ENCODE results near the gene CSNK1D. TPM values are rescaled to one million over a fixed set of nuclear protein-coding genes. Genes with fewer than 3 reads are reported as not detected.

The CSNK1D gene
- total RNA-seq, 1 experiment from 2014 or later, result 234 TPM

DNA sequence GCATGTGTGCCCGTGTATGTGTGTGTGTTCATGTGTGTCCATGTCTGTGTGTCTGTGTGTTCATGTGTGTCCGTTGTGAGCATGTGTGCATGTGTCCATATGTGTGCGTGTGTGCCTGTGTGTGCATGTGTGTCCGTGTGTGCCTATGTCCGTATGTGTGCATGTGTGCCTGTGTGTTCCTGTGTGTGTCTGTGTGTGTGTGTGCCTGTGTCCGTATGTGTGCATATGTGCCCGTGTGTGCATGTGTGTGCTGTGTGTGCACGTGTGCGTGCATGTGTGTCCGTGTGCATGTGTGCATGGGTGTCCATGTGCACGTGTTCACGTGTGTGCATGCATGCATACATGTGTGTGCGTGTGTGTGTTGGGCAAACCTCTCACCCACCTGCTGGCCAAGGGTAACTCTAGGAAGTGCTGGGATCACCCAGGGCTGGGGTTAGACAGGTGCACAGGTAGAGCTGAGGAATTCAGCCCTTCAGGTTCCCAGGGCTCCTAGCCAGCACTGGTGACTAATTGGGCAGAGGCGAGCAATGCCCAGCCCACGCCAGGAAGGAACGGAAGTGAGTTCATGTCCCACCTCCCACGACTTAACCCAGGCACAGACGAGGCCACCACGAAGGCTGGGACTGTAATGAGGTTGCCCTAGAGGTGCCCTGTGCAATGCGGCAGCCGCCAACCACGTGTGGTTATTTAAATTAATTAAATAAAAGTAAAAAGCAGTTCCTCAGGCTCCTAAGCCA, 8.2 kb upstream of the CSNK1D start:
- in situ Hi-C loops (cut with HindIII; ENCODE audit: low pct_unique_long_range_greater_than_20kb, low sequenced_read_pairs), result no loop called here
- ChIA-PET CTCF (no interaction called here), POLR2A (interaction anchor here (0.5 to 0.6 kb wide), 2 partner anchors 30 to 214 kb away, joined by 7 to 13 read pairs; no protein-coding TSS in a partner anchor)
- H3K27ac ChIP-seq (ENCODE audit: low read length), result peak overlapping the region; percentile 12
- H3K9me3 ChIP-seq (ENCODE audit: control insufficient read depth, insufficient read depth, low read depth, low read length), result no peaks in the 10 kb centered on the region
- H3K27me3 ChIP-seq (ENCODE audit: control insufficient read depth, insufficient read depth, low read length), result no peaks in the 10 kb centered on the region
- no TSS peak for BruUV-seq (replicated peaks)
- intact Hi-C loops (cut with micrococcal nuclease; ENCODE audit: unreplicated experiment), result no loop called here
- peaks cover 22% of the 10 kb centered on the region for H3K4me1 ChIP-seq (ENCODE audit: control insufficient read depth, insufficient read depth, low read length)
- no peak overlapping the region for H3K4me3 ChIP-seq (ENCODE audit: low read depth in 2 of 2, low read length in 2 of 2)
- peak; percentile 70 for ATAC-seq
- TF ChIP-seq, protein P1, sequence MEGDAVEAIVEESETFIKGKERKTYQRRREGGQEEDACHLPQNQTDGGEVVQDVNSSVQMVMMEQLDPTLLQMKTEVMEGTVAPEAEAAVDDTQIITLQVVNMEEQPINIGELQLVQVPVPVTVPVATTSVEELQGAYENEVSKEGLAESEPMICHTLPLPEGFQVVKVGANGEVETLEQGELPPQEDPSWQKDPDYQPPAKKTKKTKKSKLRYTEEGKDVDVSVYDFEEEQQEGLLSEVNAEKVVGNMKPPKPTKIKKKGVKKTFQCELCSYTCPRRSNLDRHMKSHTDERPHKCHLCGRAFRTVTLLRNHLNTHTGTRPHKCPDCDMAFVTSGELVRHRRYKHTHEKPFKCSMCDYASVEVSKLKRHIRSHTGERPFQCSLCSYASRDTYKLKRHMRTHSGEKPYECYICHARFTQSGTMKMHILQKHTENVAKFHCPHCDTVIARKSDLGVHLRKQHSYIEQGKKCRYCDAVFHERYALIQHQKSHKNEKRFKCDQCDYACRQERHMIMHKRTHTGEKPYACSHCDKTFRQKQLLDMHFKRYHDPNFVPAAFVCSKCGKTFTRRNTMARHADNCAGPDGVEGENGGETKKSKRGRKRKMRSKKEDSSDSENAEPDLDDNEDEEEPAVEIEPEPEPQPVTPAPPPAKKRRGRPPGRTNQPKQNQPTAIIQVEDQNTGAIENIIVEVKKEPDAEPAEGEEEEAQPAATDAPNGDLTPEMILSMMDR (IDR thresholded peaks at IDR 0.05), result no peak
- no peak for TF ChIP-seq TCF7L2 (IDR thresholded peaks at IDR 0.05; ENCODE audit: low read depth, low read length)
- TF ChIP-seq SIN3A (IDR thresholded peaks at IDR 0.05; ENCODE audit: borderline replicate concordance, insufficient read depth, low read depth, low read length), result no peak
- TF ChIP-seq, protein P2, sequence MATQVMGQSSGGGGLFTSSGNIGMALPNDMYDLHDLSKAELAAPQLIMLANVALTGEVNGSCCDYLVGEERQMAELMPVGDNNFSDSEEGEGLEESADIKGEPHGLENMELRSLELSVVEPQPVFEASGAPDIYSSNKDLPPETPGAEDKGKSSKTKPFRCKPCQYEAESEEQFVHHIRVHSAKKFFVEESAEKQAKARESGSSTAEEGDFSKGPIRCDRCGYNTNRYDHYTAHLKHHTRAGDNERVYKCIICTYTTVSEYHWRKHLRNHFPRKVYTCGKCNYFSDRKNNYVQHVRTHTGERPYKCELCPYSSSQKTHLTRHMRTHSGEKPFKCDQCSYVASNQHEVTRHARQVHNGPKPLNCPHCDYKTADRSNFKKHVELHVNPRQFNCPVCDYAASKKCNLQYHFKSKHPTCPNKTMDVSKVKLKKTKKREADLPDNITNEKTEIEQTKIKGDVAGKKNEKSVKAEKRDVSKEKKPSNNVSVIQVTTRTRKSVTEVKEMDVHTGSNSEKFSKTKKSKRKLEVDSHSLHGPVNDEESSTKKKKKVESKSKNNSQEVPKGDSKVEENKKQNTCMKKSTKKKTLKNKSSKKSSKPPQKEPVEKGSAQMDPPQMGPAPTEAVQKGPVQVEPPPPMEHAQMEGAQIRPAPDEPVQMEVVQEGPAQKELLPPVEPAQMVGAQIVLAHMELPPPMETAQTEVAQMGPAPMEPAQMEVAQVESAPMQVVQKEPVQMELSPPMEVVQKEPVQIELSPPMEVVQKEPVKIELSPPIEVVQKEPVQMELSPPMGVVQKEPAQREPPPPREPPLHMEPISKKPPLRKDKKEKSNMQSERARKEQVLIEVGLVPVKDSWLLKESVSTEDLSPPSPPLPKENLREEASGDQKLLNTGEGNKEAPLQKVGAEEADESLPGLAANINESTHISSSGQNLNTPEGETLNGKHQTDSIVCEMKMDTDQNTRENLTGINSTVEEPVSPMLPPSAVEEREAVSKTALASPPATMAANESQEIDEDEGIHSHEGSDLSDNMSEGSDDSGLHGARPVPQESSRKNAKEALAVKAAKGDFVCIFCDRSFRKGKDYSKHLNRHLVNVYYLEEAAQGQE (IDR thresholded peaks at IDR 0.05; ENCODE audit: insufficient read depth in 1 of 2, low read depth in 2 of 2, low read length in 1 of 2), result no peak
- TF ChIP-seq POLR2AphosphoS5 (IDR thresholded peaks at IDR 0.05; ENCODE audit: low read depth, low read length), result no peak
- no peak for DNase-seq (ENCODE audit: low read depth, low spot score)
- H3K36me3 ChIP-seq (ENCODE audit: control insufficient read depth, insufficient read depth, low read length), result no peaks in the 10 kb centered on the region

DNA sequence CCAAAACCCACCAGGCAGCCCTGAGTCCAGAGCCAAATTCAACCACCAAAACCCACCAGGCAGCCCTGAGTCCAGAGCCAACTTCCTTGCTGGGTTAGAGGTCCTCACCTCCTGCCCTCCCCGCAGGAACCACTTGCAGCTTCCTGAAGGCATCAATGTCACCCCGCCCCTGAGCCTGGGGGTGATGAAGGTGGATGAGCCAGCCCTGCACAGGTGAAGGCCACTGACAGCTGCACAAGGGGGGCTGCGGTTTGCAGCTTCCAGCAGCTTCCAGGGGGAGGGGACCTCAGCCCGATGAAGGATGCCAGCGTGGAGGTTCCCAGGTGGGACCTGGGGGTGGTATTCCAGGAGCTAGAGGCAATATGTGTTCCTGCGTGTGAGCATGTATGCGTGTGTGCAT, 7.6 kb upstream of the CSNK1D start:
- no peak overlapping the region for H3K4me3 ChIP-seq (ENCODE audit: low read depth in 2 of 2, low read length in 2 of 2)
- DNase-seq (ENCODE audit: low read depth, low spot score) (no peak), ATAC-seq (no peak)
- BruUV-seq (replicated peaks), result no TSS peak
- intact Hi-C loops (cut with micrococcal nuclease; ENCODE audit: unreplicated experiment), result no loop called here
- ChIA-PET CTCF (interaction anchor here (0.6 kb wide), 1 partner anchor 27 kb away, joined by 7 read pairs; no protein-coding TSS in a partner anchor), POLR2A (interaction anchor here (0.6 kb wide), 1 partner anchor 25 kb away, joined by 4 read pairs; no protein-coding TSS in a partner anchor)
- no peak overlapping the region for H3K27ac ChIP-seq (ENCODE audit: low read length)
- H3K36me3 ChIP-seq (ENCODE audit: control insufficient read depth, insufficient read depth, low read length), result no peaks in the 10 kb centered on the region
- H3K27me3 ChIP-seq (ENCODE audit: control insufficient read depth, insufficient read depth, low read length), result no peaks in the 10 kb centered on the region
- H3K9me3 ChIP-seq (ENCODE audit: control insufficient read depth, insufficient read depth, low read depth, low read length), result no peaks in the 10 kb centered on the region
- H3K4me1 ChIP-seq (ENCODE audit: control insufficient read depth, insufficient read depth, low read length), result peaks cover 22% of the 10 kb centered on the region
- TF ChIP-seq, protein P2 (IDR thresholded peaks at IDR 0.05; ENCODE audit: insufficient read depth in 1 of 2, low read depth in 2 of 2, low read length in 1 of 2), result no peak
- TF ChIP-seq SIN3A (IDR thresholded peaks at IDR 0.05; ENCODE audit: borderline replicate concordance, insufficient read depth, low read depth, low read length) (no peak), POLR2AphosphoS5 (IDR thresholded peaks at IDR 0.05; ENCODE audit: low read depth, low read length) (no peak), TCF7L2 (IDR thresholded peaks at IDR 0.05; ENCODE audit: low read depth, low read length) (no peak)
- TF ChIP-seq, protein P1 (IDR thresholded peaks at IDR 0.05), result no peak
- in situ Hi-C loops (cut with HindIII; ENCODE audit: low pct_unique_long_range_greater_than_20kb, low sequenced_read_pairs), result no loop called here

Measured in Panc1 (cell line).